ENCODE measurements around the gene SNX20. TPM values are rescaled to one million over a fixed set of nuclear protein-coding genes. Genes with fewer than 3 reads are reported as not detected.

SNX20 gene
- 10 to 100 TPM; 53.9 to 96.9 TPM for total RNA-seq

- H3K4me3 Mint-ChIP-seq, result peak within 1 kb of the TSS; percentile 88
- H3K27me3 Mint-ChIP-seq, result no peaks in the 10 kb centered on the region
- H3K36me3 Mint-ChIP-seq (ENCODE audit: low read depth), result peaks cover 49% of the 10 kb centered on the region
- peak within 1 kb of the TSS; percentile 90 for H3K27ac Mint-ChIP-seq
- ATAC-seq (replicated peaks), result peak; percentile 58
- H3K9me3 Mint-ChIP-seq, result no peaks in the 10 kb centered on the region
- H3K4me1 Mint-ChIP-seq, result peaks cover 55% of the 10 kb centered on the region
Measured at GRCh38 chr16:50681021-50681885, at the start of gene SNX20. TSS of gene SNX20 (minus strand) at chr16:50681312. CDS start at chr16:50677526, 3,786 bp downstream.

- H3K4me1 Mint-ChIP-seq, result peaks cover 14% of the 10 kb centered on the region
- peaks cover 4% of the 10 kb centered on the region for H3K9me3 Mint-ChIP-seq
- H3K4me3 Mint-ChIP-seq, result no peak overlapping the region
- peak; percentile 90 for ATAC-seq (replicated peaks)
- peaks cover 72% of the 10 kb centered on the region for H3K36me3 Mint-ChIP-seq (ENCODE audit: low read depth)
- H3K27ac Mint-ChIP-seq, result peak overlapping the region; percentile 64
- H3K27me3 Mint-ChIP-seq, result no peaks in the 10 kb centered on the region
Measured at GRCh38 chr16:50724306-50724705, 43.2 kb upstream of the SNX20 start.

- Mint-ChIP-seq H3K36me3 (ENCODE audit: low read depth) (peaks cover 70% of the 10 kb centered on the region), H3K4me3 (no peak overlapping the region), H3K9me3 (peaks cover 4% of the 10 kb centered on the region), H3K27me3 (no peaks in the 10 kb centered on the region), H3K27ac (peak overlapping the region; percentile 39), H3K4me1 (peaks cover 17% of the 10 kb centered on the region)
- ATAC-seq (replicated peaks), result no peak
Measured at GRCh38 chr16:50722960-50723359, 41.8 kb upstream of the SNX20 start.

GRCh38 chr16:50722405-50722737 lies 41.3 kb upstream of the SNX20 start:
- peaks cover 70% of the 10 kb centered on the region for H3K36me3 Mint-ChIP-seq (ENCODE audit: low read depth)
- no peaks in the 10 kb centered on the region for H3K27me3 Mint-ChIP-seq
- ATAC-seq (replicated peaks), result no peak
- H3K27ac Mint-ChIP-seq, result peak overlapping the region; percentile 39
- H3K4me3 Mint-ChIP-seq, result no peak overlapping the region
- peaks cover 4% of the 10 kb centered on the region for H3K9me3 Mint-ChIP-seq
- H3K4me1 Mint-ChIP-seq, result peaks cover 17% of the 10 kb centered on the region

GRCh38 chr16:50721549-50722404 lies 40.7 kb upstream of the SNX20 start:
- H3K4me3 Mint-ChIP-seq, result no peak overlapping the region
- peak overlapping the region; percentile 4 for H3K27ac Mint-ChIP-seq
- H3K27me3 Mint-ChIP-seq, result no peaks in the 10 kb centered on the region
- H3K9me3 Mint-ChIP-seq, result peaks cover 4% of the 10 kb centered on the region
- peaks cover 17% of the 10 kb centered on the region for H3K4me1 Mint-ChIP-seq
- H3K36me3 Mint-ChIP-seq (ENCODE audit: low read depth), result peaks cover 71% of the 10 kb centered on the region
- no peak for ATAC-seq (replicated peaks)

GRCh38 chr16:50719401-50720337 lies 38.6 kb upstream of the SNX20 start:
- peak; percentile 35 for ATAC-seq (replicated peaks)
- Mint-ChIP-seq H3K36me3 (ENCODE audit: low read depth) (peaks cover 69% of the 10 kb centered on the region), H3K27ac (peak overlapping the region; percentile 86), H3K4me1 (peaks cover 17% of the 10 kb centered on the region), H3K4me3 (no peak overlapping the region), H3K27me3 (no peaks in the 10 kb centered on the region), H3K9me3 (peaks cover 4% of the 10 kb centered on the region)

GRCh38 chr16:50718761-50719400 lies 37.8 kb upstream of the SNX20 start:
- H3K36me3 Mint-ChIP-seq (ENCODE audit: low read depth), result peaks cover 63% of the 10 kb centered on the region
- no peak for ATAC-seq (replicated peaks)
- H3K27me3 Mint-ChIP-seq, result no peaks in the 10 kb centered on the region
- peak overlapping the region; percentile 44 for H3K27ac Mint-ChIP-seq
- no peaks in the 10 kb centered on the region for H3K9me3 Mint-ChIP-seq
- no peak overlapping the region for H3K4me3 Mint-ChIP-seq
- H3K4me1 Mint-ChIP-seq, result peaks cover 15% of the 10 kb centered on the region

- Mint-ChIP-seq H3K9me3 (no peaks in the 10 kb centered on the region), H3K27ac (peak overlapping the region; percentile 44), H3K27me3 (no peaks in the 10 kb centered on the region), H3K4me1 (peaks cover 12% of the 10 kb centered on the region), H3K36me3 (ENCODE audit: low read depth) (peaks cover 56% of the 10 kb centered on the region), H3K4me3 (no peak overlapping the region)
- ATAC-seq (replicated peaks), result no peak
Measured at GRCh38 chr16:50718061-50718760, 37.1 kb upstream of the SNX20 start.

- peak overlapping the region; percentile 32 for H3K27ac Mint-ChIP-seq
- H3K9me3 Mint-ChIP-seq, result no peaks in the 10 kb centered on the region
- peaks cover 11% of the 10 kb centered on the region for H3K4me1 Mint-ChIP-seq
- H3K36me3 Mint-ChIP-seq (ENCODE audit: low read depth), result peaks cover 51% of the 10 kb centered on the region
- H3K27me3 Mint-ChIP-seq, result no peaks in the 10 kb centered on the region
- H3K4me3 Mint-ChIP-seq, result no peak overlapping the region
- ATAC-seq (replicated peaks), result no peak
Measured at GRCh38 chr16:50717494-50717893, 36.4 kb upstream of the SNX20 start.

- peak overlapping the region; percentile 32 for H3K27ac Mint-ChIP-seq
- peaks cover 51% of the 10 kb centered on the region for H3K36me3 Mint-ChIP-seq (ENCODE audit: low read depth)
- H3K4me1 Mint-ChIP-seq, result peaks cover 11% of the 10 kb centered on the region
- ATAC-seq (replicated peaks), result no peak
- no peak overlapping the region for H3K4me3 Mint-ChIP-seq
- no peaks in the 10 kb centered on the region for H3K27me3 Mint-ChIP-seq
- no peaks in the 10 kb centered on the region for H3K9me3 Mint-ChIP-seq
Measured at GRCh38 chr16:50717091-50717490, 36.0 kb upstream of the SNX20 start.

GRCh38 chr16:50712956-50713355 lies 31.8 kb upstream of the SNX20 start:
- no peak overlapping the region for H3K27ac Mint-ChIP-seq
- no peaks in the 10 kb centered on the region for H3K27me3 Mint-ChIP-seq
- H3K9me3 Mint-ChIP-seq, result no peaks in the 10 kb centered on the region
- H3K36me3 Mint-ChIP-seq (ENCODE audit: low read depth), result peaks cover 75% of the 10 kb centered on the region
- no peak overlapping the region for H3K4me3 Mint-ChIP-seq
- no peak for ATAC-seq (replicated peaks)
- peaks cover 28% of the 10 kb centered on the region for H3K4me1 Mint-ChIP-seq

- no peaks in the 10 kb centered on the region for H3K27me3 Mint-ChIP-seq
- no peak overlapping the region for H3K27ac Mint-ChIP-seq
Measured at GRCh38 chr16:50712560-50712898, 31.4 kb upstream of the SNX20 start.

GRCh38 chr16:50711862-50712559 lies 30.9 kb upstream of the SNX20 start:
- H3K27ac Mint-ChIP-seq, result no peak overlapping the region
- H3K27me3 Mint-ChIP-seq, result no peaks in the 10 kb centered on the region
- H3K36me3 Mint-ChIP-seq (ENCODE audit: low read depth), result peaks cover 75% of the 10 kb centered on the region
- H3K4me3 Mint-ChIP-seq, result no peak overlapping the region
- no peaks in the 10 kb centered on the region for H3K9me3 Mint-ChIP-seq
- ATAC-seq (replicated peaks), result no peak
- peaks cover 37% of the 10 kb centered on the region for H3K4me1 Mint-ChIP-seq

More at GRCh38 chr16:50712560-50712898, 31.4 kb upstream of the SNX20 start:
- H3K36me3 Mint-ChIP-seq (ENCODE audit: low read depth), result peaks cover 75% of the 10 kb centered on the region
- H3K4me1 Mint-ChIP-seq, result peaks cover 32% of the 10 kb centered on the region
- H3K9me3 Mint-ChIP-seq, result no peaks in the 10 kb centered on the region
- H3K4me3 Mint-ChIP-seq, result no peak overlapping the region
- no peak for ATAC-seq (replicated peaks)

Measured in activated T-helper 17 cell treated with anti-CD3 and anti-CD28 coated beads, Interleukin-2, amount 50 U/mL, for 72 hours (primary cell).